Activated naive CD8-positive, alpha-beta T cell treated with anti-CD3 and anti-CD28 coated beads, Interleukin-2, amount 50 U/mL, for 16 hours (primary cell): ENCODE measurements around the gene FAU.
A peak's percentile ranks its signal among the peaks of the same experiment; 100 is the strongest.

ENCODE experiments used
- DNase-seq: peaks from one replicate; pipeline ENCODE4 v3.0.0-alpha.2; 2020; ENCODE audit warnings: low read depth, low spot score

The FAU gene

GRCh38 chr11:65136515-65137096 lies 14.7 kb upstream of the FAU start:
- no peak for DNase-seq

- DNase-seq, result no peak
These were observed 13.8 kb upstream of the FAU start for GRCh38 chr11:65135633-65136145.

DNA sequence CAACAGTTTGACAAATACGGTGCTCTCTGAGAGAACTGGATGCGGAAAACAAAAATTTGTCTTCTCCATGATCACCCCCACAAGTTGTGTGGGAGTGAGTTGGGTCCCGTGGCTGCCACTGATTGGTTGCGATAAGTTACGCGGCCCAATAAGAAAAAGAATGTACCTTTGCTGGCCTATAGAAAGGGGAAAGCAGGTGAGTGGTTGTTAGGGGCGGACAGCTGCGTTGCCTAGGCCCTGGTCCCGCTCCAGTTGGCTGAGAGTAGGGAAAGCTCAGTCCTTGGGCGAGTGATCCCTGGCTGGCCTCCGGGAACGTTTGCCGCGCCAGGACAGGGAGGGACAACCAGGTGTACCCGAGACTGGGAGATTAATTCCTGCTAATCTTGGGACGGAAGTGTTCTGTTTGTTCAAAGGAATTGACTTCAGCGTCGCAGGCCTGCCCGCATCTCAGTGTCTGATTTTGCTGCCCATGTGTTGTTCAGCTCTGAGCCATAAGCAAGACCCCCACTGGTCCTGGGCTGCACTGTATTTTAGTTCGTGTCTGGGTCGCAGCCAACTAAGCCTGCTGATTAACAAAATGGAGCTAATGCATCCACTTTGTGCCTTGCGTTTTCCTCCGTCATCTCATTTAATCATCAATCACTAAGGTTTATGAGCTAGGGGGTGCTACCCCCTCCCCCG lies 13.2 kb upstream of the FAU start:
- DNase-seq, result peak; percentile 65

DNA sequence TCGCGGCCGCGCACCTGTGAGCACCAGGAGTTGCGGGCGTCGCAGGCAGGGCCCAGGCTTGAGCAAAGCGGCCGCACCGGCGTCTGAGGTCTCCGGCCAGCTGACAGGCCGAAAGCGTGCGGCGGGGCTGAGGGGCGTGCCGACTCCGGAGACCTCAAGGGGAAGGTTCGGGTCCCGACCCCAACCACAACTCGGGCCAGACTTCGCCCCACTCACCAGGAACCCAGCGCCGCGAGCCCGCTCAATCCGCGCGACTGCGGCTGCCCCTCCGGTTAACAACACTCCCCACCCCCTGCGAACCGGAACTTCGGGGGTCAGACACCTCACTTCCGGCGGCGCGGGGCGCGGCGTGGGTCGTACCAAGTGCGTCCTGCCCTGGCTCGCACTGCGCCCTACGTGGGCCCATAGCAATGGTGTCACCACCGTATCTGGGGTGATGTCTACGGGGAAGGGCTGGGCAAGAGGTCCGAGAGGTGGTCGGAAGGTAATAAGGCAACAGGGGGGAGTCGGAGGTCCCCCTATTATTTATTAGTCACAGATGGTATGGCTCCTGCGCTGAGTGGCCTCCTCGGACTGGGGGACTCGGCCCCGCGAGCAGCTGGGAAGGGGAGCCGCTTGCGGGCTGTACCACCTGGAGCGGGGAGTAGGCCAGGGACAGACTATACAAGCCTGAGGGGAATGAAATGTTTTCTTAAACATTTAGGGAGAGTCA lies 12.5 kb upstream of the FAU start, which contains the start of gene SYVN1:
TSS of gene SYVN1 (minus strand) at position 280 of the 712 bp plus-strand sequence. CDS start 918 bp downstream, outside the sequence.
- DNase-seq, result peak; percentile 84

- DNase-seq, result no peak
These were observed 11.8 kb upstream of the FAU start for GRCh38 chr11:65133724-65134123.

DNA sequence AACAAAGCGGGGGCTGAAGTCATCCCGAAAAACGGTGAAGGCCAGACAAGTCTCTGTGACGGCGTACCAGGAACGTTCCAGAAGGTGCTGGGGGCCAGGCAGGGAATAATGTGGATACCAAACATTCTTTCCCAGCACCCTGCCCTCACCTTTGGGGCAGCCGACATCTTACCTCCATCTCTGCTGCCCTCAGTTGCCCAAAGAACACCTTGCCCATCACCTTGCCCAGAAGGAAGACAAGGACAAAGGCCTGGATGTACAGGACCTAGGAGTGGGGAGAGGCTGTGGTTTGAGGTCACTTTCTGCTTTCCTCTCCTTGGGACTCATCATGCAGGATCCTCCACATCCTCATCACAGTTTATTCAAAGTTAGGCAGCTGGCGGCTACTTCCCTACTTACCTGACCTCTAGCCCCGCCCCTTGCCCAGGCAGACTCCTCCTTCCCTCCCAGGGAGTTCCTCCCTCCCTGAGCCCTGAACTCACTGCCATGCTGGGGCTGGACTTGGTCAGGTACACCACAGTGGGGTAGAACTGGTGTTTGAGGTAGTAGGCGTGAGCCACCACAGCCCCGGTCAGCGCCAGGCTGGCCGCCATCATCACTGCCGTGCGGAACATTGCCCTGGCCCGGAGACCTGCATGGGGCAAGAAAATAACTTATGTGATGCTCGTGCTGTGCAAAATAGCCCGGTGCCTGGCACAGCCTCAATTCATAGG lies 11.2 kb upstream of the FAU start:
- no peak for DNase-seq

DNA sequence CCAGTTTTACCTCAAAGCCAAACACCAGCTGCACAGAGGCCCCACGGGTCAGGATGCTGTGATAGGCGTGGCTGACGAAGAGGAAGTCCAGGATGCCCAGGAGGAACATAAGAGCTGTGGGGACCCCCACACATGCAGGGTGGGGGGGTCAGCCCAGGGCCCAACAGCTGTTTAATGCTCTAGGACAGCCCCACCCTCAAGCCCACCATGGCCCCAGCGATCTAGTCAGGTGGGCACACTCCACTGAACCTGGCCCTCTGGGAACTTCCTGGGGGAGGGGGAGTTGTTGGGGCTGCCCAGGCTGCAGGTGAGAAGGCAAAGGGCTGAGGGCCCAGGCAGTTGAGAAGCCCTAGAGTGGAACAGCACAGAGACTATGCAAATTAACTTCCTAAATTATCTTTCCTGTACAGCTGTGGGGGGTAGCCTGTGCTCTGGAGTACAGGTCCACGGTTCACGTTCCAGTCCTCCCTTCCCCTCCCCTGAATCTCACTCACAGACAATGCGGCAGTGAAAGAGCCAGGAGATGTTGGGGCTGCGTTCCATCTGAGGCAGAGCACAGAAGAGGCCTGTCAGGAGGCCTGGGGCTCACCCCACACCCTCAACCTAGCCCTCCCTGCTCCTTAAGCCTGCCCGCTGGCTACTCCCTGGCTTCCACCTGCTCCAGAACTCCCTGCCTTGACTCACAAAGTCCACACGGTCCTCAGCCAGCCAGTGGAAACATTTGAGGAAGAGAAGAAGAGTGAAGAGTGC lies 10.5 kb upstream of the FAU start:
- no peak for DNase-seq

GRCh38 chr11:65131895-65132237 lies 9.9 kb upstream of the FAU start:
- no peak for DNase-seq

DNA sequence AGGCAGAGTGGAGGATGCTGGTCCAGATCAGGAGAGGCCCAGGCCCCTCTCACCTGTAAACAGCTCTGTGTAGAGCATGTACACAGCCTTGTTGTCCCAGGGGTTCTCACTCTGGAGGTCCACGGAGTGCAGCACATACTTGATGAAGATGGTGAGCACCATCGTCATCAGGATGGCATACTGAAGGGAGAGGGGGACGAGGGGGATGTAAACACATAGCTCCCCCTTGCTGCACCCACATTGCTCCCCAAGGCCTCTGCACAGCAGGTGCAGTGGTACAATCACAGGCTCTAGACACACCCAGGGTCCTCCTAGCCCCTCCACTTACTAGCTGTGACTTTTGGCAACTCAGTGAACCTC lies 9.5 kb upstream of the FAU start:
- DNase-seq, result no peak

DNA sequence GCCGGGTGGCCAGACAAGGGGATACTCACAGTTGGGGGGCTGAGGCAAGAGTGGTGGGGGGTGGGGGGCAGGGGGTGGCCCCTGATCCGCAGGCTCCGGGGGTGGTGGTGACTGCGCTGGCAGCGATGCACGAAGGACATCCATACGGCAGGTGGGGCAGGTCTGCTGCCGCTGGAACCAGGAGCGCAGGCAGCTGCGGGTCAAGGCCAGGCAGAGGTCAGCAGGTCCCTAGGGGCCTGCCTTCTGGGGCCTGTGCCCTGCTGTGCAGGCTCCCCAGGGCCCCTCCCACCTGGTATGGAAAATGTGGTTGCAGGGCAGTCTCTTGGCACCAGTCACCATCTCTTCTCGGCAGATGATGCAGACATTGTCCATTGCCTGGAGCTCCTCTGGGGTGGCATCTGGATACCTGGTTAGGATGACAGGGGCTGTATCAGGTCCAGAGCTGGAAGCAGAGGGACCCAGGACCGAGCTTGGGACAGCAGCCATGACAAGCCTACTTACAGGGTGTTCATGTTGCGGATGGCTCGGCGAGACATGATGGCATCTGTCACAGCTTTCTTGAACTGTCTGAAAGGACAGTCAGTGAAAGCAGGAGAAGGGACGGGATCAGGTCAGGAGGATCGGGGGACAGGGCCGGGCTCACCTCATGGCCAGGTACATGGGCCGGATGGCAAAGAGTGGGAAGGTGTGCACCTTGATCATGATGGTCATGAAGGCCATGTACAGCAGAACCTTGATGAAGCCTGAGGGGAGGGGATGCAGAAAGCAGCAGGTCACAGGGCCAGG lies 8.9 kb upstream of the FAU start:
- DNase-seq, result no peak

GRCh38 chr11:65129649-65130441 lies 7.9 kb upstream of the FAU start:
- DNase-seq, result no peak

GRCh38 chr11:65128182-65129145 lies 6.5 kb upstream of the FAU start:
- no peak for DNase-seq

- no peak for DNase-seq
These were observed 5.7 kb upstream of the FAU start for GRCh38 chr11:65127473-65128181.

- DNase-seq, result no peak
These were observed 4.8 kb upstream of the FAU start for GRCh38 chr11:65126624-65127274.

- no peak for DNase-seq
These were observed 3.5 kb upstream of the FAU start for GRCh38 chr11:65125197-65126056.

GRCh38 chr11:65124480-65125196 lies 2.7 kb upstream of the FAU start:
- no peak for DNase-seq
